ENCODE measurements around the gene PANX2. TPM values are rescaled to one million over a fixed set of nuclear protein-coding genes. Genes with fewer than 3 reads are reported as not detected.
A peak's percentile ranks its signal among the peaks of the same experiment; 100 is the strongest.

Gene PANX2
- total RNA-seq, 1 donor from 2014 or later, result 0.58 TPM

- intact Hi-C loops (cut with micrococcal nuclease), result no loop called here
- no peak for DNase-seq
- Histone ChIP-seq H3K9me3 (replicated peaks) (no peaks in the 10 kb centered on the region), H3K27me3 (ENCODE audit: low read depth) (peaks cover 8% of the 10 kb centered on the region), H3K36me3 (no peaks in the 10 kb centered on the region), H3K4me1 (peaks cover 62% of the 10 kb centered on the region), H3K4me3 (peak overlapping the region; percentile 85), H3K27ac (replicated peaks) (peak overlapping the region; percentile 76)
- TF ChIP-seq CTCF (IDR thresholded peaks at IDR 0.05; ENCODE audit: borderline replicate concordance), result no peak
Measured at GRCh38 chr22:50184902-50185374, 14.4 kb downstream of the PANX2 start.

- intact Hi-C loops (cut with micrococcal nuclease), result no loop called here
- peak within 1 kb of the TSS; percentile 85 for H3K4me3 ChIP-seq
- H3K4me1 ChIP-seq, result peaks cover 68% of the 10 kb centered on the region
- H3K9me3 ChIP-seq (replicated peaks), result no peaks in the 10 kb centered on the region
- DNase-seq, result peak; percentile 90
- peaks cover 2% of the 10 kb centered on the region for H3K27me3 ChIP-seq (ENCODE audit: low read depth)
- H3K36me3 ChIP-seq, result no peaks in the 10 kb centered on the region
- H3K27ac ChIP-seq (replicated peaks), result peak within 1 kb of the TSS; percentile 76
- TF ChIP-seq CTCF (IDR thresholded peaks at IDR 0.05; ENCODE audit: borderline replicate concordance), result no peak
Measured at GRCh38 chr22:50185375-50186087, 15.0 kb downstream of the PANX2 start, which contains the start of gene TRABD. TSS of gene TRABD (plus strand) at chr22:50185913. CDS start at chr22:50193061, 7,148 bp downstream.

GRCh38 chr22:50186181-50186714, 15.7 kb downstream of the PANX2 start:
- intact Hi-C loops (cut with micrococcal nuclease), result no loop called here
- H3K36me3 ChIP-seq, result no peaks in the 10 kb centered on the region
- peak overlapping the region; percentile 69 for H3K27ac ChIP-seq (replicated peaks)
- no peaks in the 10 kb centered on the region for H3K9me3 ChIP-seq (replicated peaks)
- no peak for DNase-seq
- TF ChIP-seq CTCF (IDR thresholded peaks at IDR 0.05; ENCODE audit: borderline replicate concordance), result no peak
- H3K4me3 ChIP-seq, result peak overlapping the region; percentile 85
- peaks cover 75% of the 10 kb centered on the region for H3K4me1 ChIP-seq
- no peaks in the 10 kb centered on the region for H3K27me3 ChIP-seq (ENCODE audit: low read depth)

GRCh38 chr22:50186761-50187523, 16.4 kb downstream of the PANX2 start:
- Histone ChIP-seq H3K4me1 (peaks cover 80% of the 10 kb centered on the region), H3K9me3 (replicated peaks) (no peaks in the 10 kb centered on the region), H3K36me3 (no peaks in the 10 kb centered on the region), H3K4me3 (peak overlapping the region; percentile 85), H3K27me3 (ENCODE audit: low read depth) (no peaks in the 10 kb centered on the region), H3K27ac (replicated peaks) (peak overlapping the region; percentile 69)
- intact Hi-C loops (cut with micrococcal nuclease), result no loop called here
- DNase-seq, result no peak
- TF ChIP-seq CTCF (IDR thresholded peaks at IDR 0.05; ENCODE audit: borderline replicate concordance), result no peak

GRCh38 chr22:50188356-50188755, 17.8 kb downstream of the PANX2 start:
- Histone ChIP-seq H3K9me3 (replicated peaks) (no peaks in the 10 kb centered on the region), H3K4me1 (peaks cover 72% of the 10 kb centered on the region), H3K27ac (replicated peaks) (peak overlapping the region; percentile 88), H3K4me3 (no peak overlapping the region), H3K36me3 (no peaks in the 10 kb centered on the region), H3K27me3 (ENCODE audit: low read depth) (no peaks in the 10 kb centered on the region)
- DNase-seq, result no peak
- TF ChIP-seq CTCF (IDR thresholded peaks at IDR 0.05; ENCODE audit: borderline replicate concordance), result no peak
- intact Hi-C loops (cut with micrococcal nuclease), result no loop called here

Measured in left ventricle myocardium inferior (tissue), 1 donor.